GM12878 (cell line): ENCODE results near the gene SLC9A3. TPM values are rescaled to one million over a fixed set of nuclear protein-coding genes. Genes with fewer than 3 reads are reported as not detected.

Experiments
- ATAC-seq: fragments of 200-7000 bp; cut with Tn5 transposase; 3 replicates; pipeline ENCODE4 v1.9.1; 2020; ENCODE audit warnings: mild to moderate bottlenecking, moderate library complexity
- BruUV-seq: library from RNA; stranded (reverse); fragments of 400-500 nt; replicated peaks from 2 replicates; lab custom pipeline; 2021; lab: Mats Ljungman, UMichigan
- CTCF ChIA-PET: fragments of 300-600 bp; sonication (Branson Sonifier 250); formaldehyde crosslinking; extraction: SDS; loops from one replicate; lab custom pipeline; 2021; ENCODE audit warnings: inconsistent platforms; lab: Yijun Ruan, JAX
- POLR2A ChIA-PET: fragments of 350-600 bp; formaldehyde crosslinking; extraction: SDS; loops from one replicate; lab custom pipeline; 2021; ENCODE audit warnings: inconsistent platforms; lab: Charles Lee
- RAD21 ChIA-PET: fragments of 300-600 bp; sonication (Branson Sonifier 250); formaldehyde crosslinking; loops from one replicate; lab custom pipeline; 2023; ENCODE audit warnings: antibody characterized with exemption; ENCODE audit not compliant: unreplicated experiment; lab: Charles Lee
- SMC1A ChIA-PET: fragments of 300-600 bp; sonication (Branson Sonifier 250); formaldehyde crosslinking; loops from one replicate; lab custom pipeline; 2023; ENCODE audit not compliant: unreplicated experiment, uncharacterized antibody; lab: Charles Lee
- DNase-seq: peaks from one replicate; pipeline ENCODE4 v3.0.0-alpha.2; 2011; ENCODE audit warnings: low read depth, low spot score
- FAIRE-seq: peaks from 3 replicates; lab custom pipeline; 2011; peaks lifted over from hg19 to GRCh38; lab: Jason Lieb, UNC
- H2AFZ ChIP-seq: 2 replicates; pipeline ENCODE4 v1.6.0; 2011; ENCODE audit warnings: low read depth, low read length, control low read depth; ENCODE audit not compliant: control insufficient read depth
- H3K27ac ChIP-seq: 2 replicates; pipeline ENCODE4 v1.5.1; 2011; ENCODE audit warnings: control low read depth; ENCODE audit not compliant: control insufficient read depth, insufficient read depth
- H3K27me3 ChIP-seq, 2 experiments: replicated peaks in 1 of 2; 2 replicates each; pipeline versions ENCODE4 v1.6.0 to v1.6.1; 2011; ENCODE audit warnings: low read length in 1 of 2; ENCODE audit not compliant: control insufficient read depth in 2 of 2, insufficient read depth in 2 of 2
- H3K36me3 ChIP-seq, 2 experiments: 2 replicates each; pipeline ENCODE4 v1.5.1; 2011; ENCODE audit warnings: low read length in 1 of 2; ENCODE audit not compliant: control insufficient read depth in 2 of 2, insufficient read depth in 2 of 2
- H3K4me1 ChIP-seq: 2 replicates; pipeline ENCODE4 v1.6.1; 2011; ENCODE audit warnings: mild to moderate bottlenecking, low read length, moderate library complexity, mixed read lengths; ENCODE audit not compliant: control insufficient read depth, insufficient read depth
- H3K4me2 ChIP-seq: 2 replicates; pipeline ENCODE4 v1.6.0; 2011; ENCODE audit warnings: control low read depth; ENCODE audit not compliant: control insufficient read depth, insufficient read depth
- H3K4me3 ChIP-seq: fragments of 200-600 bp; sonication (generic); 2 replicates; pipeline ENCODE4 v1.5.1; 2016
- H3K79me2 ChIP-seq: 2 replicates; pipeline ENCODE4 v1.6.0; 2011; ENCODE audit warnings: low read length; ENCODE audit not compliant: control insufficient read depth, insufficient read depth
- H3K9ac ChIP-seq: 2 replicates; pipeline ENCODE4 v1.8.0; 2011; ENCODE audit warnings: low read length, control low read depth, mixed read lengths; ENCODE audit not compliant: control insufficient read depth, insufficient read depth
- H3K9me3 ChIP-seq: replicated peaks from 3 replicates; pipeline ENCODE4 v1.5.1; 2011; ENCODE audit warnings: mild to moderate bottlenecking, low read length; ENCODE audit not compliant: control insufficient read depth, insufficient read depth
- H4K20me1 ChIP-seq: 2 replicates; pipeline ENCODE4 v1.6.0; 2011; ENCODE audit not compliant: control insufficient read depth, insufficient read depth
- CBFB ChIP-seq: IDR thresholded peaks from 2 replicates; pipeline ENCODE4 v1.6.1; 2016; ENCODE audit warnings: antibody characterized with exemption, low read depth
- ESRRA ChIP-seq: IDR thresholded peaks from 2 replicates; pipeline ENCODE4 v1.6.1; 2012; ENCODE audit warnings: mild to moderate bottlenecking, low read length, improper control_type of control experiment
- HCFC1 ChIP-seq: fragments of 150-350 bp; IDR thresholded peaks from 2 replicates; pipeline ENCODE4 v1.6.1; 2014; ENCODE audit warnings: low read length
- RELA ChIP-seq: fragments of 450-650 bp; IDR thresholded peaks from 2 replicates; pipeline ENCODE4 v1.8.0; 2014; ENCODE audit warnings: borderline replicate concordance; ENCODE audit not compliant: partially characterized antibody
- SMC3 ChIP-seq: IDR thresholded peaks from 2 replicates; pipeline ENCODE4 v1.6.1; 2011; ENCODE audit warnings: low read length, improper control_type of control experiment, borderline replicate concordance
- SRF ChIP-seq, 2 experiments: IDR thresholded peaks; 2 replicates each; pipeline ENCODE4 v1.6.1; 2011; ENCODE audit warnings: low read depth in 2 of 2, low read length in 2 of 2, mild to moderate bottlenecking in 1 of 2, moderate library complexity in 1 of 2
- SUZ12 ChIP-seq: fragments of 200-600 bp; sonication (generic); IDR thresholded peaks from one replicate; pipeline ENCODE4 v1.6.1; 2018; ENCODE audit warnings: antibody characterized with exemption, mild to moderate bottlenecking; ENCODE audit not compliant: unreplicated experiment
- TCF7 ChIP-seq: IDR thresholded peaks from 2 replicates; pipeline ENCODE4 v1.6.1; 2014; ENCODE audit warnings: antibody characterized with exemption, borderline replicate concordance
- WGBS: methylation state at CpG from one replicate; pipeline ENCODE4 v1.1.6; 2016; ENCODE audit warnings: low lambda C conversion rate; ENCODE audit not compliant: insufficient replicate concordance, insufficient coverage; ENCODE audit errors: missing lambda C conversion rate; 5-methylcytosine and 5-hydroxymethylcytosine counted together
- in situ Hi-C: fragments of 300-500 bp; cut with MboI; formaldehyde crosslinking; loops from 9 replicates; pipeline ENCODE4 v1.14.3; 2018; ENCODE audit warnings: mixed read lengths
- intact Hi-C: fragments of 100-400 bp; cut with micrococcal nuclease; formaldehyde crosslinking; loops from one replicate; pipeline ENCODE4 v1.14.2; 2022; ENCODE audit not compliant: unreplicated experiment
- polyA plus RNA-seq, 11 experiments: library from polyadenylated mRNA; depleted of rRNA in 4 of 11; unstranded in 6 of 11; stranded (reverse) in 5 of 11; fragments of >200 nt; fragmentation: Nextera tagmentation in 4 of 11; fragmentation: Illumina TruSeq in 1 of 11; extraction: Ambion mirVana in 4 of 11; extraction: Trizol in 1 of 11; gene quantifications; 1 replicate in 1 of 11; 2 replicates in 10 of 11; pipeline versions ENCODE4 v1.2.1 to v1.2.3, GENCODE V29; 2011 to 2016; ENCODE audit warnings: inconsistent platforms in 2 of 11, missing spikeins in 2 of 11, low read depth in 1 of 11
- total RNA-seq, 4 experiments: library from RNA; depleted of rRNA in 3 of 4; stranded (reverse); fragments of >200 nt in 3 of 4; fragmentation: Illumina TruSeq in 1 of 4; extraction: Trizol in 1 of 4; gene quantifications; 2 replicates each; pipeline versions ENCODE4 v1.2.1 to v1.2.3, GENCODE V29; 2013 to 2021
- TF ChIP-seq, protein P1 (sequence below): IDR thresholded peaks from 2 replicates; pipeline ENCODE4 v1.6.1; 2011; ENCODE audit warnings: borderline replicate concordance, low read depth, mild to moderate bottlenecking, moderate library complexity, low read length; ENCODE audit not compliant: insufficient read depth, poor library complexity, severe bottlenecking
- TF ChIP-seq, protein P2 (sequence below): fragments of 450-650 bp; formaldehyde crosslinking; IDR thresholded peaks from 2 replicates; pipeline ENCODE4 v1.4.0; 2020; ENCODE audit warnings: mild to moderate bottlenecking, moderate library complexity
- TF ChIP-seq, protein P3 (sequence below): fragments of 450-650 bp; IDR thresholded peaks from 2 replicates; pipeline ENCODE4 v1.6.1; 2014; ENCODE audit warnings: mild to moderate bottlenecking

SLC9A3 gene
- total and polyA plus RNA-seq, 10 of the 15 experiments (the other 5 are each of a cell fraction or from before 2014, with no cell fraction given) = 0.04 to 5.2 (median 2.3) TPM; not detected in 1

DNA sequence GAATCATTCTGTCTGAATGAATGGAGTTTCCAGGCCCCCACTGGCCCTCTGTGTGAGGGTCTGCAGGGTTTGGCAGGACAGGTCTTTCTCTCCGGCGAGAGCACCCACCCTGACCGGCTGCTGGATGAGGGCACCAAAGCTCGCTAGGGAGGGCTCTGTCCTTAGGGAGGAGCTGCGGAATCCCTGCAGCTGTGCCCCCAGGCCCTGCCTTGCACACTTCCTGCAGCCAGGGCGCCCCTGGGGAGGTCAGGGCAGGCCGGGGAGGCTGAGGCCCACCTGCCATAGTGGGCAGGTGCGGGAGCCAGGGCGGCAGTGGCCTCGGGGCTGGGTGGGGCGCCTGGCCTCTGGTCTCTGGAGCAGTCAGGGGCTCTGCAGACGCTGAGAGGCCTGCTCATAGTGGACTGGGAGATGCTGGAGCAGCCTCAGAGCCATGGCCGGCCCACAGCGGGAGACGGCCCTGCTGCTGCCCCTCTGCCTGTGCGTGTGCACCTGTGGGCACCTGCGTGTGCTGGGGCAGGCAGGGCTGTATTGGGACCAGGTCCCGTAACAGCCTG lies 45.2 kb downstream of the SLC9A3 start:
- POLR2A ChIA-PET = no interaction called here
- no peak overlapping the region for H3K4me2 ChIP-seq
- no peaks in the 10 kb centered on the region for H3K27me3 ChIP-seq
- H3K9ac ChIP-seq = no peak overlapping the region
- no peak overlapping the region for H3K27ac ChIP-seq
- no peaks in the 10 kb centered on the region for H3K36me3 ChIP-seq
- TF ChIP-seq, protein P1, sequence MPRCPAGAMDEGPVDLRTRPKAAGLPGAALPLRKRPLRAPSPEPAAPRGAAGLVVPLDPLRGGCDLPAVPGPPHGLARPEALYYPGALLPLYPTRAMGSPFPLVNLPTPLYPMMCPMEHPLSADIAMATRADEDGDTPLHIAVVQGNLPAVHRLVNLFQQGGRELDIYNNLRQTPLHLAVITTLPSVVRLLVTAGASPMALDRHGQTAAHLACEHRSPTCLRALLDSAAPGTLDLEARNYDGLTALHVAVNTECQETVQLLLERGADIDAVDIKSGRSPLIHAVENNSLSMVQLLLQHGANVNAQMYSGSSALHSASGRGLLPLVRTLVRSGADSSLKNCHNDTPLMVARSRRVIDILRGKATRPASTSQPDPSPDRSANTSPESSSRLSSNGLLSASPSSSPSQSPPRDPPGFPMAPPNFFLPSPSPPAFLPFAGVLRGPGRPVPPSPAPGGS = no peak
- TF ChIP-seq CBFB (no peak), HCFC1 (no peak), TCF7 (no peak), ESRRA (no peak), SMC3 (no peak), RELA (no peak), SUZ12 (no peak), SRF (IDR thresholded peaks at IDR 0.05; ENCODE audit: low read depth in 2 of 2, low read length in 2 of 2) (no peak)
- TF ChIP-seq, protein P2, sequence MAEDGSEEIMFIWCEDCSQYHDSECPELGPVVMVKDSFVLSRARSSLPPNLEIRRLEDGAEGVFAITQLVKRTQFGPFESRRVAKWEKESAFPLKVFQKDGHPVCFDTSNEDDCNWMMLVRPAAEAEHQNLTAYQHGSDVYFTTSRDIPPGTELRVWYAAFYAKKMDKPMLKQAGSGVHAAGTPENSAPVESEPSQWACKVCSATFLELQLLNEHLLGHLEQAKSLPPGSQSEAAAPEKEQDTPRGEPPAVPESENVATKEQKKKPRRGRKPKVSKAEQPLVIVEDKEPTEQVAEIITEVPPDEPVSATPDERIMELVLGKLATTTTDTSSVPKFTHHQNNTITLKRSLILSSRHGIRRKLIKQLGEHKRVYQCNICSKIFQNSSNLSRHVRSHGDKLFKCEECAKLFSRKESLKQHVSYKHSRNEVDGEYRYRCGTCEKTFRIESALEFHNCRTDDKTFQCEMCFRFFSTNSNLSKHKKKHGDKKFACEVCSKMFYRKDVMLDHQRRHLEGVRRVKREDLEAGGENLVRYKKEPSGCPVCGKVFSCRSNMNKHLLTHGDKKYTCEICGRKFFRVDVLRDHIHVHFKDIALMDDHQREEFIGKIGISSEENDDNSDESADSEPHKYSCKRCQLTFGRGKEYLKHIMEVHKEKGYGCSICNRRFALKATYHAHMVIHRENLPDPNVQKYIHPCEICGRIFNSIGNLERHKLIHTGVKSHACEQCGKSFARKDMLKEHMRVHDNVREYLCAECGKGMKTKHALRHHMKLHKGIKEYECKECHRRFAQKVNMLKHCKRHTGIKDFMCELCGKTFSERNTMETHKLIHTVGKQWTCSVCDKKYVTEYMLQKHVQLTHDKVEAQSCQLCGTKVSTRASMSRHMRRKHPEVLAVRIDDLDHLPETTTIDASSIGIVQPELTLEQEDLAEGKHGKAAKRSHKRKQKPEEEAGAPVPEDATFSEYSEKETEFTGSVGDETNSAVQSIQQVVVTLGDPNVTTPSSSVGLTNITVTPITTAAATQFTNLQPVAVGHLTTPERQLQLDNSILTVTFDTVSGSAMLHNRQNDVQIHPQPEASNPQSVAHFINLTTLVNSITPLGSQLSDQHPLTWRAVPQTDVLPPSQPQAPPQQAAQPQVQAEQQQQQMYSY = no peak
- TF ChIP-seq, protein P3, sequence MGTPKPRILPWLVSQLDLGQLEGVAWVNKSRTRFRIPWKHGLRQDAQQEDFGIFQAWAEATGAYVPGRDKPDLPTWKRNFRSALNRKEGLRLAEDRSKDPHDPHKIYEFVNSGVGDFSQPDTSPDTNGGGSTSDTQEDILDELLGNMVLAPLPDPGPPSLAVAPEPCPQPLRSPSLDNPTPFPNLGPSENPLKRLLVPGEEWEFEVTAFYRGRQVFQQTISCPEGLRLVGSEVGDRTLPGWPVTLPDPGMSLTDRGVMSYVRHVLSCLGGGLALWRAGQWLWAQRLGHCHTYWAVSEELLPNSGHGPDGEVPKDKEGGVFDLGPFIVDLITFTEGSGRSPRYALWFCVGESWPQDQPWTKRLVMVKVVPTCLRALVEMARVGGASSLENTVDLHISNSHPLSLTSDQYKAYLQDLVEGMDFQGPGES = no peak
- no TSS peak for BruUV-seq
- in situ Hi-C loops = no loop called here
- no peaks in the 10 kb centered on the region for H4K20me1 ChIP-seq
- DNase-seq (no peak), FAIRE-seq (no peak), ATAC-seq (no peak; the same call in 2 of the 3 replicates)
- H3K79me2 ChIP-seq = no peaks in the 10 kb centered on the region
- no peak overlapping the region for H2AFZ ChIP-seq
- no peaks in the 10 kb centered on the region for H3K4me1 ChIP-seq
- H3K9me3 ChIP-seq = no peaks in the 10 kb centered on the region
- whole genome bisulfite sequencing = 45% methylated on average over 18 of the region's 18 CpGs
- CTCF ChIA-PET = no interaction called here
- SMC1A ChIA-PET = no interaction called here
- intact Hi-C loops = loop anchor here (10.0 kb wide), 1 partner anchor 136 kb away; the partner anchor contains the start of gene CEP72
- H3K4me3 ChIP-seq = no peak overlapping the region
- RAD21 ChIA-PET = no interaction called here
